ENCODE results near the gene CMSS1.

DNA sequence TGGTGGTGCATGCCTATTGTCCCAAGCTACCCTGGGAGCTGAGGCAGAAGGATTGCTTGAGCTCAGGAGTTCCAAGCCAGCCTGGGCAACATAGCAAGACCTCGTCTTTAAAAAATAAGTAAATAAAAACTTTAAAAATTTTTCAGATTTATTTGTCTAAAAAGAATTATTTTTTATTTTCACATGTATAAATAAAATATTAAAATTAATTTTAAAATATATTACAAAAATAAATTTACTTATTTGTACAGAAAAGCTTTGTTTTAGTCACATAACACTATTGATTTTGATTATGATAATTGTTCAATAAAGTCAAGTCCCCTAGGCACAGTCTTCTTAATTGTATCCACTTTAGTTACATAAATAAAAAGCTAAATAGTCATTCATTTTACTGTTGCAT lies 211.4 kb downstream of the CMSS1 start:
- TF ChIP-seq ZNF274 (IDR thresholded peaks at IDR 0.05; ENCODE audit: low read depth, low read length) (no peak), YY1 (IDR thresholded peaks at IDR 0.05; ENCODE audit: insufficient read depth, insufficient read length) (no peak)
